ENCODE results near the gene TOPAZ1.

- TF ChIP-seq EZH2phosphoT487 (IDR thresholded peaks at IDR 0.05; ENCODE audit: low read depth), result no peak
- no peak for TF ChIP-seq CTCF (IDR thresholded peaks at IDR 0.05; ENCODE audit: low read depth, low read length)
These were observed 67.8 kb downstream of the TOPAZ1 start for GRCh38 chr3:44309500-44309899.

Measured in OCI-LY3 (cell line).